HEK293 (cell line): Measurements from ENCODE around the gene ARPC2.

Experiments
- CTCF ChIA-PET: fragments of 350-600 bp; formaldehyde crosslinking; extraction: SDS; loops from one replicate; lab custom pipeline; 2021; ENCODE audit warnings: antibody characterized with exemption; lab: Yijun Ruan, JAX
- POLR2A ChIA-PET: fragments of 300-600 bp; formaldehyde crosslinking; extraction: SDS; loops from one replicate; lab custom pipeline; 2020; ENCODE audit warnings: antibody characterized with exemption, inconsistent platforms; lab: Yijun Ruan, JAX
- H3K27ac ChIP-seq: fragments of 200-500 bp; sonication (Bioruptor generic); 2 replicates; pipeline ENCODE4 v1.5.1; 2014; ENCODE audit warnings: low read depth, low read length, control low read depth, inconsistent platforms; ENCODE audit errors: extremely low read depth
- H3K36me3 ChIP-seq, 2 experiments: fragments of 200-500 bp in 1 of 2; sonication (Bioruptor generic) in 1 of 2; 1 replicate in 1 of 2; 2 replicates in 1 of 2; pipeline ENCODE4 v1.5.1; 2014 to 2017; ENCODE audit warnings: inconsistent platforms in 2 of 2, low read length in 2 of 2; ENCODE audit not compliant: control insufficient read depth in 2 of 2, insufficient read depth in 1 of 2
- H3K4me1 ChIP-seq: fragments of 200-500 bp; sonication (Bioruptor generic); 2 replicates; pipeline ENCODE4 v1.5.1; 2014; ENCODE audit warnings: mild to moderate bottlenecking, low read length, inconsistent platforms; ENCODE audit not compliant: control insufficient read depth, insufficient read depth
- H3K4me3 ChIP-seq: 2 replicates; pipeline ENCODE4 v1.5.1; 2011; ENCODE audit warnings: low read depth, mild to moderate bottlenecking, control low read depth, low read length, moderate library complexity
- H3K9me3 ChIP-seq: fragments of 200-500 bp; sonication (Bioruptor generic); 2 replicates; pipeline ENCODE4 v1.5.1; 2014; ENCODE audit warnings: low read depth, low read length, inconsistent platforms; ENCODE audit not compliant: control insufficient read depth, insufficient read depth
- PRDM4 ChIP-seq: fragments of 450-650 bp; formaldehyde crosslinking; IDR thresholded peaks from 2 replicates; pipeline ENCODE4 v1.5.1; 2017; ENCODE audit warnings: missing biosample characterization, missing genetic modification characterization
- REST ChIP-seq: fragments of 450-650 bp; formaldehyde crosslinking; IDR thresholded peaks from 2 replicates; pipeline ENCODE4 v1.5.1; 2016; ENCODE audit warnings: missing biosample characterization, missing genetic modification characterization
- ZBTB1 ChIP-seq: fragments of 450-650 bp; formaldehyde crosslinking; IDR thresholded peaks from 2 replicates; pipeline ENCODE4 v1.5.1; 2016; ENCODE audit warnings: missing biosample characterization, missing genetic modification characterization
- ZBTB26 ChIP-seq: fragments of 450-650 bp; formaldehyde crosslinking; optimal IDR thresholded peaks from 2 replicates; pipeline ENCODE3; 2016; ENCODE audit warnings: missing biosample characterization, mild to moderate bottlenecking, missing genetic modification characterization
- ZNF169 ChIP-seq: fragments of 450-650 bp; formaldehyde crosslinking; IDR thresholded peaks from 2 replicates; pipeline ENCODE4 v1.5.1; 2016; ENCODE audit warnings: missing biosample characterization, missing genetic modification characterization
- ZNF223 ChIP-seq: fragments of 450-650 bp; formaldehyde crosslinking; IDR thresholded peaks from 2 replicates; pipeline ENCODE4 v1.5.1; 2016; ENCODE audit warnings: missing biosample characterization, missing genetic modification characterization
- ZNF324 ChIP-seq: fragments of 450-650 bp; formaldehyde crosslinking; IDR thresholded peaks from 2 replicates; pipeline ENCODE4 v1.5.1; 2016; ENCODE audit warnings: missing biosample characterization, missing genetic modification characterization
- ZNF350 ChIP-seq: fragments of 450-650 bp; formaldehyde crosslinking; IDR thresholded peaks from 2 replicates; pipeline ENCODE4 v1.5.0; 2017; ENCODE audit warnings: missing biosample characterization, mild to moderate bottlenecking, missing genetic modification characterization
- ZNF398 ChIP-seq: fragments of 450-650 bp; formaldehyde crosslinking; IDR thresholded peaks from 2 replicates; pipeline ENCODE4 v1.5.1; 2017; ENCODE audit warnings: missing biosample characterization, missing genetic modification characterization
- ZNF404 ChIP-seq: fragments of 450-650 bp; formaldehyde crosslinking; IDR thresholded peaks from 2 replicates; pipeline ENCODE4 v1.5.1; 2017; ENCODE audit warnings: missing biosample characterization, missing genetic modification characterization
- ZNF416 ChIP-seq: fragments of 450-650 bp; formaldehyde crosslinking; IDR thresholded peaks from 2 replicates; pipeline ENCODE4 v1.5.1; 2016; ENCODE audit warnings: missing biosample characterization, missing genetic modification characterization
- ZNF473 ChIP-seq: fragments of 450-650 bp; formaldehyde crosslinking; IDR thresholded peaks from 2 replicates; pipeline ENCODE4 v1.5.1; 2017; ENCODE audit warnings: missing biosample characterization, missing genetic modification characterization
- ZNF549 ChIP-seq: fragments of 450-650 bp; IDR thresholded peaks from 2 replicates; pipeline ENCODE4 v1.5.1; 2018; ENCODE audit warnings: missing biosample characterization, missing genetic modification characterization, mild to moderate bottlenecking, inconsistent platforms, moderate library complexity
- ZNF626 ChIP-seq: fragments of 450-650 bp; sonication (Bioruptor Pico); formaldehyde crosslinking; IDR thresholded peaks from 2 replicates; pipeline ENCODE4 v1.5.1; 2018; ENCODE audit warnings: missing biosample characterization, missing genetic modification characterization, inconsistent platforms
- ZNF677 ChIP-seq: fragments of 450-650 bp; IDR thresholded peaks from 2 replicates; pipeline ENCODE4 v1.5.0; 2018; ENCODE audit warnings: missing biosample characterization, mild to moderate bottlenecking, missing genetic modification characterization, moderate library complexity
- ZNF701 ChIP-seq: fragments of 450-650 bp; formaldehyde crosslinking; IDR thresholded peaks from 2 replicates; pipeline ENCODE4 v1.5.1; 2016; ENCODE audit warnings: missing biosample characterization, missing genetic modification characterization
- ZNF776 ChIP-seq: fragments of 450-650 bp; formaldehyde crosslinking; IDR thresholded peaks from 2 replicates; pipeline ENCODE4 v1.5.0; 2017; ENCODE audit warnings: missing biosample characterization, missing genetic modification characterization, borderline replicate concordance
- ZNF785 ChIP-seq: fragments of 450-650 bp; formaldehyde crosslinking; IDR thresholded peaks from 2 replicates; pipeline ENCODE4 v1.5.1; 2016; ENCODE audit warnings: missing biosample characterization, missing genetic modification characterization
- ZNF837 ChIP-seq: fragments of 450-650 bp; formaldehyde crosslinking; IDR thresholded peaks from 2 replicates; pipeline ENCODE4 v1.5.1; 2016; ENCODE audit warnings: missing biosample characterization, missing genetic modification characterization
- ZXDB ChIP-seq: fragments of 450-650 bp; formaldehyde crosslinking; IDR thresholded peaks from 2 replicates; pipeline ENCODE4 v1.5.1; 2016; ENCODE audit warnings: missing biosample characterization, missing genetic modification characterization

Gene ARPC2

GRCh38 chr2:218180467-218181114, 36.4 kb upstream of the ARPC2 start:
- Histone ChIP-seq H3K4me3 (no peak overlapping the region), H3K9me3 (no peaks in the 10 kb centered on the region), H3K4me1 (no peaks in the 10 kb centered on the region), H3K27ac (no peak overlapping the region), H3K36me3 (no peaks in the 10 kb centered on the region)
- POLR2A ChIA-PET, result no interaction called here
- TF ChIP-seq ZNF785 (no peak), ZNF626 (no peak), ZNF169 (tag by site-specific recombination) (no peak), ZNF677 (no peak)
- CTCF ChIA-PET, result interaction anchor here (0.8 to 1.1 kb wide), 2 partner anchors 11 to 12 kb away, joined by 3 read pairs; no protein-coding TSS in a partner anchor

GRCh38 chr2:218184331-218184730, 32.7 kb upstream of the ARPC2 start:
- H3K4me1 ChIP-seq, result no peaks in the 10 kb centered on the region
- H3K9me3 ChIP-seq, result no peaks in the 10 kb centered on the region
- POLR2A ChIA-PET, result no interaction called here
- H3K36me3 ChIP-seq, result no peaks in the 10 kb centered on the region
- no peak overlapping the region for H3K27ac ChIP-seq
- H3K4me3 ChIP-seq, result no peak overlapping the region
- TF ChIP-seq ZNF223 (tag by site-specific recombination), result no peak
- TF ChIP-seq ZNF398 (tag by site-specific recombination), result no peak
- TF ChIP-seq ZNF776 (tag by site-specific recombination), result no peak
- TF ChIP-seq ZNF324, result no peak
- no peak for TF ChIP-seq ZNF549 (tag by site-specific recombination)
- TF ChIP-seq ZNF404 (tag by site-specific recombination), result no peak
- TF ChIP-seq ZBTB26 (tag by site-specific recombination), result no peak
- no peak for TF ChIP-seq ZBTB1 (tag by site-specific recombination)
- no peak for TF ChIP-seq ZNF350 (tag by site-specific recombination)
- no peak for TF ChIP-seq ZNF837 (tag by site-specific recombination)
- no peak for TF ChIP-seq REST (tag by site-specific recombination)
- no peak for TF ChIP-seq ZNF701
- no peak for TF ChIP-seq PRDM4
- TF ChIP-seq ZNF473 (tag by site-specific recombination), result no peak
- TF ChIP-seq ZNF416, result no peak
- TF ChIP-seq ZXDB (tag by site-specific recombination), result no peak
- CTCF ChIA-PET, result interaction anchor here (0.7 to 1.8 kb wide), 6 partner anchors 15 to 1327 kb away, joined by 3 to 10 read pairs (median 3); partner anchors contain the start of gene CXCR1
